K562 (cell line): ENCODE data around the gene ZFP57. TPM values are rescaled to one million over a fixed set of nuclear protein-coding genes. Genes with fewer than 3 reads are reported as not detected.

Source experiments
- ARID2 ChIP-seq: fragments of 450-650 bp; IDR thresholded peaks from 2 replicates; pipeline ENCODE4 v1.6.1; 2017; ENCODE audit warnings: antibody characterized with exemption, mild to moderate bottlenecking
- BCOR ChIP-seq: fragments of 450-650 bp; IDR thresholded peaks from 2 replicates; pipeline ENCODE4 v1.6.1; 2016
- CBX1 ChIP-seq: sonication (generic); IDR thresholded peaks from 2 replicates; pipeline ENCODE4 v1.6.1; 2016; ENCODE audit warnings: antibody characterized with exemption, low read depth, mild to moderate bottlenecking
- ETV1 ChIP-seq: fragments of 450-650 bp; conservative IDR thresholded peaks from 2 replicates; pipeline ENCODE4 v1.6.1; 2016; ENCODE audit warnings: missing genetic modification characterization, control low read depth, low read depth, missing compliant biosample characterization
- FOXM1 ChIP-seq, 2 experiments: fragments of 450-650 bp in 1 of 2; sonication (generic) in 1 of 2; formaldehyde crosslinking in 1 of 2; IDR thresholded peaks; 2 replicates each; pipeline versions ENCODE4 v1.6.1 to v1.9.0; 2017 to 2022; ENCODE audit warnings: low read depth in 2 of 2, mild to moderate bottlenecking in 2 of 2, missing genetic modification reagents in 1 of 2, moderate library complexity in 1 of 2
- HDAC1 ChIP-seq, 2 experiments: fragments of 450-650 bp; IDR thresholded peaks; 2 replicates each; pipeline ENCODE4 v1.6.1; 2016 to 2017; ENCODE audit warnings: inconsistent platforms in 1 of 2, mild to moderate bottlenecking in 1 of 2, moderate library complexity in 1 of 2
- HDAC2 ChIP-seq: fragments of 450-650 bp; IDR thresholded peaks from 2 replicates; pipeline ENCODE4 v1.6.1; 2016; ENCODE audit warnings: mild to moderate bottlenecking
- HDGF ChIP-seq: fragments of 450-650 bp; IDR thresholded peaks from 2 replicates; pipeline ENCODE4 v1.6.1; 2016
- KDM1A ChIP-seq, 2 experiments: fragments of 450-650 bp; IDR thresholded peaks; 2 replicates each; pipeline ENCODE4 v1.6.1; 2016; ENCODE audit warnings: mild to moderate bottlenecking in 2 of 2
- PCBP2 ChIP-seq: fragments of 200-400 bp; formaldehyde crosslinking; IDR thresholded peaks from 2 replicates; pipeline ENCODE4 v1.6.1; 2018; ENCODE audit warnings: low read length, low read depth, mild to moderate bottlenecking, moderate library complexity; ENCODE audit not compliant: poor library complexity, severe bottlenecking
- POLR2A ChIP-seq: fragments of 450-650 bp; conservative IDR thresholded peaks from 2 replicates; pipeline ENCODE4 v1.6.1; 2016
- RB1 ChIP-seq: fragments of 450-650 bp; IDR thresholded peaks from 2 replicates; pipeline ENCODE4 v1.6.1; 2017; ENCODE audit warnings: low read depth, mild to moderate bottlenecking
- RBBP5 ChIP-seq: fragments of 200-600 bp; sonication (generic); IDR thresholded peaks from 2 replicates; pipeline ENCODE4 v1.6.1; 2012; ENCODE audit warnings: borderline replicate concordance, mild to moderate bottlenecking, low read length, control low read depth, inconsistent platforms; ENCODE audit not compliant: insufficient read depth, poor library complexity, severe bottlenecking
- SIN3A ChIP-seq, 2 experiments: fragments of 150-350 bp in 1 of 2; IDR thresholded peaks; 2 replicates each; pipeline ENCODE4 v1.6.1; 2011 to 2016; ENCODE audit warnings: borderline replicate concordance in 2 of 2, low read depth in 2 of 2, low read length in 2 of 2, mild to moderate bottlenecking in 2 of 2, moderate library complexity in 2 of 2; ENCODE audit not compliant: control insufficient read depth in 1 of 2
- SMC3 ChIP-seq: conservative IDR thresholded peaks from 2 replicates; pipeline ENCODE4 v1.6.1; 2011; ENCODE audit warnings: low read depth, low read length, improper control_type of control experiment; ENCODE audit not compliant: insufficient read depth
- SOX6 ChIP-seq: fragments of 450-650 bp; IDR thresholded peaks from 2 replicates; pipeline ENCODE4 v1.6.1; 2014; ENCODE audit warnings: mild to moderate bottlenecking
- polyA plus RNA-seq, 8 experiments: library from polyadenylated mRNA; depleted of rRNA in 4 of 8; stranded (reverse) in 5 of 8; unstranded in 3 of 8; fragments of >200 nt; fragmentation: Nextera tagmentation in 2 of 8; fragmentation: Illumina TruSeq in 1 of 8; extraction: Ambion mirVana in 2 of 8; extraction: Trizol in 1 of 8; gene quantifications; 2 replicates each; pipeline versions ENCODE4 v1.2.1 to v1.2.3, GENCODE V29; 2011 to 2014; ENCODE audit warnings: inconsistent platforms in 1 of 8, missing spikeins in 1 of 8
- total RNA-seq, 7 experiments: library from RNA; depleted of rRNA in 6 of 7; stranded (reverse); fragments of >200 nt in 6 of 7; fragmentation: Illumina TruSeq in 2 of 7; extraction: Trizol in 2 of 7; gene quantifications; 2 replicates each; pipeline versions ENCODE4 v1.2.1 to v1.2.3, GENCODE V29; 2011 to 2021; ENCODE audit warnings: low replicate concordance in 1 of 7
- TF ChIP-seq, protein P1 (sequence below): fragments of 450-650 bp; conservative IDR thresholded peaks from 2 replicates; pipeline ENCODE4 v1.6.1; 2016; ENCODE audit warnings: missing genetic modification characterization, low read depth, mild to moderate bottlenecking, missing compliant biosample characterization, moderate library complexity
- TF ChIP-seq, protein P2 (sequence below): IDR thresholded peaks from 2 replicates; pipeline ENCODE4 v1.6.1; 2014; ENCODE audit warnings: antibody characterized with exemption
- TF ChIP-seq, protein P3 (sequence below): fragments of 450-650 bp; IDR thresholded peaks from 2 replicates; pipeline ENCODE4 v1.6.1; 2018; ENCODE audit warnings: mild to moderate bottlenecking, low read depth; ENCODE audit not compliant: partially characterized antibody
- TF ChIP-seq, protein P4 (sequence below): sonication (generic); formaldehyde crosslinking; IDR thresholded peaks from 2 replicates; pipeline ENCODE4 v1.8.1; 2022; ENCODE audit warnings: missing genetic modification reagents
- TF ChIP-seq, protein P5 (sequence below): fragments of 450-650 bp; IDR thresholded peaks from 2 replicates; pipeline ENCODE4 v1.6.1; 2016; ENCODE audit warnings: missing biosample characterization, missing genetic modification characterization

ZFP57 gene
- total and polyA plus RNA-seq, 9 of the 15 experiments (the other 6 are each of a cell fraction or from before 2014, with no cell fraction given): 0.04 to 0.28 (median 0.13) TPM

DNA sequence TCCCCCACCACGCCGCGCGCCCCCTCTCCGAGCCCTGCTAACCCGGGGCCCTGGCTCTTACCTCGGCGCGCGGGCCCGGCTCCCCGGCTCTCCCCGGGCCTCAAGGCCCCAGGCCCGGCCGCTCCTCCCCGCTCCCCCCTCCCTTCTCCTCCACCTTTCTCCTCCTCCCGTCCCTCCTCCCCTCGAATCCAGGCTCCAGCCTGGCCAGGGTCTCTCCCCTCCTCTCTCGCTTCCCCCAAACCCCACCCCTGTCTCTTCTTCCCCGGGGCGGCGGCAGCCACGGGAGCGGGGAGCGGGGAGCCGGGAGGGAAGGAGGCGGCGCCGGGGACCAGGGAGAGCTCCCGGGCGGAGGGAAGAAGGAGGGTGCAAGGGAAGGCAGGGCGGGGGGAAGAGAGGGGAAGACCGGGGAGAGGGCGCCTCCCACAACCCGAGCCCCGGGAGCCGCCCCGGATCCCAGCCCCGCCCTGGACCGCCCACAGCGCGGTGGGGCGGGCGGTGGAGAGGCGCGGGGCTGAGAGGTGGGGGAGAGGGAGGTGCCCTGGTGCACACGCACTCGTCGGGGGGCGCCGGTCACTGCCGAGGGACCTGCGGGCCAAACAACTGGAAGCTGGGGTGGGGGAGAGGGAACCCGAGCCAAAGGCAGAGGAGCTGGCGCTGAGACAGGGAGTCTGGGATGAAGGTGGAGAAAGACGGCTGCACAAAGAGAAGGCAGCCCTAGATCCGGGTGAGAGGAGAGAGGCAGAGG lies 48.0 kb downstream of the ZFP57 start, which contains the start of gene GABBR1 (continued):
- TF ChIP-seq PCBP2 (peak; percentile 13), HDGF (no peak), KDM1A (IDR thresholded peaks at IDR 0.05) (no peak), HDAC2 (peak; percentile 43; the same call in 1 of the 2 replicates), SOX6 (no peak), SMC3 (no peak), RB1 (0 out of 2 replicates have a peak, but pooled peaks have one; percentile 40), SIN3A (IDR thresholded peaks at IDR 0.05; ENCODE audit: borderline replicate concordance in 2 of 2, control insufficient read depth in 1 of 2, low read depth in 2 of 2, low read length in 2 of 2) (peak in 1 of 2 experiments; percentile 35; a peak in 1 of 4 replicates), CBX1 (0 out of 2 replicates have a peak, but pooled peaks have one; percentile 50), BCOR (0 out of 2 replicates have a peak, but pooled peaks have one; percentile 12), RBBP5 (peak; percentile 11), HDAC1 (IDR thresholded peaks at IDR 0.05) (peak in 1 of 2 experiments; percentile 72; a peak in 2 of 4 replicates), FOXM1 (IDR thresholded peaks at IDR 0.05; ENCODE audit: low read depth) (no peak), FOXM1 (CRISPR knock-in tag; IDR thresholded peaks at IDR 0.05; ENCODE audit: low read depth) (0 out of 2 replicates have a peak, but pooled peaks have one; percentile 4), ARID2 (no peak), ETV1 (tag) (peak; percentile 54; the same call in 1 of the 2 replicates), POLR2A (peak; percentile 60)
- TF ChIP-seq, protein P1, sequence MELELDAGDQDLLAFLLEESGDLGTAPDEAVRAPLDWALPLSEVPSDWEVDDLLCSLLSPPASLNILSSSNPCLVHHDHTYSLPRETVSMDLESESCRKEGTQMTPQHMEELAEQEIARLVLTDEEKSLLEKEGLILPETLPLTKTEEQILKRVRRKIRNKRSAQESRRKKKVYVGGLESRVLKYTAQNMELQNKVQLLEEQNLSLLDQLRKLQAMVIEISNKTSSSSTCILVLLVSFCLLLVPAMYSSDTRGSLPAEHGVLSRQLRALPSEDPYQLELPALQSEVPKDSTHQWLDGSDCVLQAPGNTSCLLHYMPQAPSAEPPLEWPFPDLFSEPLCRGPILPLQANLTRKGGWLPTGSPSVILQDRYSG: no peak
- TF ChIP-seq, protein P2, sequence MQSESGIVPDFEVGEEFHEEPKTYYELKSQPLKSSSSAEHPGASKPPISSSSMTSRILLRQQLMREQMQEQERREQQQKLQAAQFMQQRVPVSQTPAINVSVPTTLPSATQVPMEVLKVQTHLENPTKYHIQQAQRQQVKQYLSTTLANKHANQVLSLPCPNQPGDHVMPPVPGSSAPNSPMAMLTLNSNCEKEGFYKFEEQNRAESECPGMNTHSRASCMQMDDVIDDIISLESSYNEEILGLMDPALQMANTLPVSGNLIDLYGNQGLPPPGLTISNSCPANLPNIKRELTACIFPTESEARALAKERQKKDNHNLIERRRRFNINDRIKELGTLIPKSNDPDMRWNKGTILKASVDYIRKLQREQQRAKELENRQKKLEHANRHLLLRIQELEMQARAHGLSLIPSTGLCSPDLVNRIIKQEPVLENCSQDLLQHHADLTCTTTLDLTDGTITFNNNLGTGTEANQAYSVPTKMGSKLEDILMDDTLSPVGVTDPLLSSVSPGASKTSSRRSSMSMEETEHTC: no peak
- TF ChIP-seq, protein P3, sequence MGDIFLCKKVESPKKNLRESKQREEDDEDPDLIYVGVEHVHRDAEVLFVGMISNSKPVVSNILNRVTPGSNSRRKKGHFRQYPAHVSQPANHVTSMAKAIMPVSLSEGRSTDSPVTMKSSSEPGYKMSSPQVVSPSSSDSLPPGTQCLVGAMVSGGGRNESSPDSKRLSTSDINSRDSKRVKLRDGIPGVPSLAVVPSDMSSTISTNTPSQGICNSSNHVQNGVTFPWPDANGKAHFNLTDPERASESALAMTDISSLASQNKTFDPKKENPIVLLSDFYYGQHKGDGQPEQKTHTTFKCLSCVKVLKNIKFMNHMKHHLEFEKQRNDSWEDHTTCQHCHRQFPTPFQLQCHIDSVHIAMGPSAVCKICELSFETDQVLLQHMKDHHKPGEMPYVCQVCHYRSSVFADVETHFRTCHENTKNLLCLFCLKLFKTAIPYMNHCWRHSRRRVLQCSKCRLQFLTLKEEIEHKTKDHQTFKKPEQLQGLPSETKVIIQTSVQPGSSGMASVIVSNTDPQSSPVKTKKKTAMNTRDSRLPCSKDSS: no peak
- TF ChIP-seq, protein P4, sequence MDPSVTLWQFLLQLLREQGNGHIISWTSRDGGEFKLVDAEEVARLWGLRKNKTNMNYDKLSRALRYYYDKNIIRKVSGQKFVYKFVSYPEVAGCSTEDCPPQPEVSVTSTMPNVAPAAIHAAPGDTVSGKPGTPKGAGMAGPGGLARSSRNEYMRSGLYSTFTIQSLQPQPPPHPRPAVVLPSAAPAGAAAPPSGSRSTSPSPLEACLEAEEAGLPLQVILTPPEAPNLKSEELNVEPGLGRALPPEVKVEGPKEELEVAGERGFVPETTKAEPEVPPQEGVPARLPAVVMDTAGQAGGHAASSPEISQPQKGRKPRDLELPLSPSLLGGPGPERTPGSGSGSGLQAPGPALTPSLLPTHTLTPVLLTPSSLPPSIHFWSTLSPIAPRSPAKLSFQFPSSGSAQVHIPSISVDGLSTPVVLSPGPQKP (CRISPR knock-in tag): no peak
- TF ChIP-seq, protein P5, sequence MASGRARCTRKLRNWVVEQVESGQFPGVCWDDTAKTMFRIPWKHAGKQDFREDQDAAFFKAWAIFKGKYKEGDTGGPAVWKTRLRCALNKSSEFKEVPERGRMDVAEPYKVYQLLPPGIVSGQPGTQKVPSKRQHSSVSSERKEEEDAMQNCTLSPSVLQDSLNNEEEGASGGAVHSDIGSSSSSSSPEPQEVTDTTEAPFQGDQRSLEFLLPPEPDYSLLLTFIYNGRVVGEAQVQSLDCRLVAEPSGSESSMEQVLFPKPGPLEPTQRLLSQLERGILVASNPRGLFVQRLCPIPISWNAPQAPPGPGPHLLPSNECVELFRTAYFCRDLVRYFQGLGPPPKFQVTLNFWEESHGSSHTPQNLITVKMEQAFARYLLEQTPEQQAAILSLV (tag): no peak
